ENCODE measurements around the gene HIVEP3. TPM values are rescaled to one million over a fixed set of nuclear protein-coding genes. Genes with fewer than 3 reads are reported as not detected.

The HIVEP3 gene
- polyA plus RNA-seq, 1 donor (not counting 4 experiments of a cell fraction or from before 2014, with no cell fraction given) = 1.1 TPM

- Histone ChIP-seq H3K79me2 (ENCODE audit: control insufficient read depth, insufficient read depth, low read length) (no peaks in the 10 kb centered on the region), H3K27ac (ENCODE audit: control insufficient read depth, insufficient read depth, low read length) (no peak overlapping the region), H3K4me2 (ENCODE audit: control insufficient read depth, extremely low read depth, insufficient read depth, low read depth, low read length) (no peak overlapping the region), H3K9me3 (ENCODE audit: control insufficient read depth, low read depth, low read length) (no peaks in the 10 kb centered on the region), H3K9ac (ENCODE audit: control insufficient read depth, extremely low read depth, insufficient read depth, low read length) (no peak overlapping the region), H2AFZ (ENCODE audit: control insufficient read depth, low read length) (no peak overlapping the region), H4K20me1 (ENCODE audit: control insufficient read depth, extremely low read depth, insufficient read depth, low read length) (no peaks in the 10 kb centered on the region), H3K4me1 (ENCODE audit: control insufficient read depth, extremely low read depth, insufficient read depth, low read length) (peaks cover 31% of the 10 kb centered on the region), H3K36me3 (ENCODE audit: control insufficient read depth in 2 of 2, extremely low read depth in 1 of 2, insufficient read depth in 2 of 2, low read length in 2 of 2) (no peaks in the 10 kb centered on the region), H3K9me1 (ENCODE audit: control insufficient read depth, extremely low read depth, insufficient read depth, low read length) (no peaks in the 10 kb centered on the region), H3K4me3 (ENCODE audit: control insufficient read depth in 2 of 3, extremely low read depth in 1 of 3, insufficient read depth in 2 of 3, low read depth in 1 of 3, low read length in 3 of 3) (no peak overlapping the region), H3K27me3 (ENCODE audit: control insufficient read depth, extremely low read depth, insufficient read depth, low read length) (no peaks in the 10 kb centered on the region)
- TF ChIP-seq CTCF (optimal IDR thresholded peaks at IDR 0.05 in 1 of 3, IDR thresholded peaks at IDR 0.05 in 1 of 3, conservative IDR thresholded peaks at IDR 0.05 in 1 of 3; ENCODE audit: extremely low read depth in 1 of 3, insufficient read depth in 2 of 3, low read length in 3 of 3) = no peak
- no peak for TF ChIP-seq EZH2 (IDR thresholded peaks at IDR 0.05; ENCODE audit: low read length)
- FAIRE-seq = peak; percentile 56
- no peak for DNase-seq (ENCODE audit: low read depth, low spot score)
- dilution Hi-C loops (cut with MboI; ENCODE audit: extremely low pct_ligation_motif_present, low sequenced_read_pairs) = no loop called here
These were observed 451.0 kb downstream of the HIVEP3 start for GRCh38 chr1:41467673-41468072.

- no peak overlapping the region for H3K4me3 ChIP-seq (ENCODE audit: control insufficient read depth in 2 of 3, extremely low read depth in 1 of 3, insufficient read depth in 2 of 3, low read depth in 1 of 3, low read length in 3 of 3)
- dilution Hi-C loops (cut with MboI; ENCODE audit: extremely low pct_ligation_motif_present, low sequenced_read_pairs) = no loop called here
- H3K9ac ChIP-seq (ENCODE audit: control insufficient read depth, extremely low read depth, insufficient read depth, low read length) = no peak overlapping the region
- no peaks in the 10 kb centered on the region for H4K20me1 ChIP-seq (ENCODE audit: control insufficient read depth, extremely low read depth, insufficient read depth, low read length)
- no peak for DNase-seq (ENCODE audit: low read depth, low spot score)
- H3K9me1 ChIP-seq (ENCODE audit: control insufficient read depth, extremely low read depth, insufficient read depth, low read length) = no peaks in the 10 kb centered on the region
- no peak overlapping the region for H2AFZ ChIP-seq (ENCODE audit: control insufficient read depth, low read length)
- H3K4me2 ChIP-seq (ENCODE audit: control insufficient read depth, extremely low read depth, insufficient read depth, low read depth, low read length) = peak overlapping the region; percentile 52
- H3K9me3 ChIP-seq (ENCODE audit: control insufficient read depth, low read depth, low read length) = no peaks in the 10 kb centered on the region
- no peaks in the 10 kb centered on the region for H3K27me3 ChIP-seq (ENCODE audit: control insufficient read depth, extremely low read depth, insufficient read depth, low read length)
- H3K27ac ChIP-seq (ENCODE audit: control insufficient read depth, insufficient read depth, low read length) = no peak overlapping the region
- TF ChIP-seq EZH2 (IDR thresholded peaks at IDR 0.05; ENCODE audit: low read length) = no peak
- no peak for FAIRE-seq
- peaks cover 31% of the 10 kb centered on the region for H3K4me1 ChIP-seq (ENCODE audit: control insufficient read depth, extremely low read depth, insufficient read depth, low read length)
- H3K36me3 ChIP-seq (ENCODE audit: control insufficient read depth in 2 of 2, extremely low read depth in 1 of 2, insufficient read depth in 2 of 2, low read length in 2 of 2) = no peaks in the 10 kb centered on the region
- H3K79me2 ChIP-seq (ENCODE audit: control insufficient read depth, insufficient read depth, low read length) = no peaks in the 10 kb centered on the region
These were observed 452.6 kb downstream of the HIVEP3 start for GRCh38 chr1:41466146-41466545.

GRCh38 chr1:41465741-41466140 lies 453.0 kb downstream of the HIVEP3 start:
- no peaks in the 10 kb centered on the region for H3K9me3 ChIP-seq (ENCODE audit: control insufficient read depth, low read depth, low read length)
- no peaks in the 10 kb centered on the region for H3K79me2 ChIP-seq (ENCODE audit: control insufficient read depth, insufficient read depth, low read length)
- no peak overlapping the region for H3K27ac ChIP-seq (ENCODE audit: control insufficient read depth, insufficient read depth, low read length)
- no peak overlapping the region for H3K4me3 ChIP-seq (ENCODE audit: control insufficient read depth in 2 of 3, extremely low read depth in 1 of 3, insufficient read depth in 2 of 3, low read depth in 1 of 3, low read length in 3 of 3)
- no peaks in the 10 kb centered on the region for H3K36me3 ChIP-seq (ENCODE audit: control insufficient read depth in 2 of 2, extremely low read depth in 1 of 2, insufficient read depth in 2 of 2, low read length in 2 of 2)
- dilution Hi-C loops (cut with MboI; ENCODE audit: extremely low pct_ligation_motif_present, low sequenced_read_pairs) = no loop called here
- no peak for DNase-seq (ENCODE audit: low read depth, low spot score)
- H3K4me2 ChIP-seq (ENCODE audit: control insufficient read depth, extremely low read depth, insufficient read depth, low read depth, low read length) = peak overlapping the region; percentile 52
- H3K27me3 ChIP-seq (ENCODE audit: control insufficient read depth, extremely low read depth, insufficient read depth, low read length) = no peaks in the 10 kb centered on the region
- H3K4me1 ChIP-seq (ENCODE audit: control insufficient read depth, extremely low read depth, insufficient read depth, low read length) = peaks cover 31% of the 10 kb centered on the region
- peak; percentile 82 for FAIRE-seq
- H2AFZ ChIP-seq (ENCODE audit: control insufficient read depth, low read length) = no peak overlapping the region
- no peak overlapping the region for H3K9ac ChIP-seq (ENCODE audit: control insufficient read depth, extremely low read depth, insufficient read depth, low read length)
- TF ChIP-seq CTCF (optimal IDR thresholded peaks at IDR 0.05 in 1 of 3, IDR thresholded peaks at IDR 0.05 in 1 of 3, conservative IDR thresholded peaks at IDR 0.05 in 1 of 3; ENCODE audit: extremely low read depth in 1 of 3, insufficient read depth in 2 of 3, low read length in 3 of 3) (no peak), EZH2 (IDR thresholded peaks at IDR 0.05; ENCODE audit: low read length) (no peak)
- no peaks in the 10 kb centered on the region for H3K9me1 ChIP-seq (ENCODE audit: control insufficient read depth, extremely low read depth, insufficient read depth, low read length)
- H4K20me1 ChIP-seq (ENCODE audit: control insufficient read depth, extremely low read depth, insufficient read depth, low read length) = no peaks in the 10 kb centered on the region

Data from keratinocyte (primary cell).